ENCODE results near the gene ABHD5.

Gene ABHD5

DNA sequence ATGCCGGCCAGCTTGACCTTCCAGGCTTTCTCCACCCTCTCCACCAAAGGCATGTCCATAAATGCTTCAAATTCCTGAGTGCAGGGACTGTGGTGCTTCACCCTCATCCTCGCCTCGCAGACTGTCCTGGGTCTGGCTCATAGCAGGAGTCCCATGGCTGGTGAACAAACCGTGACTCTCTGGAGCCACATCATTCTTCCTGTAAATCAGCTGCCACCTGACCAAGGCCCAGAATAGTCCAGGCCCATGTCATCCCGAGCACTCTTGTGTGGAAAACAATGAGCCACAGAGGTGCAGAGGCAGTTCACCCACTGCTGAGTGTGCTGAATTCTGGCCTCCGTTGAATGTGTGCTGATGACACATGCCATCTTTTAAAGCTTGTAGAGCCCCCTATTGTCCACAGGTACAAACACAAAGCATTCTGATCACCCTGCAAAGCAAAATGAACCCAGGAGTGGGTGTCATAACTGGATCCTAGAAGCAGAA lies 68.6 kb downstream of the ABHD5 start:
- Histone ChIP-seq H4K20me1 (ENCODE audit: control insufficient read depth, insufficient read depth, low read depth, low read length) (no peaks in the 10 kb centered on the region), H3F3A (ENCODE audit: control insufficient read depth, insufficient read depth) (no peaks in the 10 kb centered on the region), H3K9me2 (replicated peaks; ENCODE audit: control insufficient read depth, low read length) (no peaks in the 10 kb centered on the region), H3K4me3 (ENCODE audit: low read length) (no peak overlapping the region), H3K79me2 (ENCODE audit: control insufficient read depth, low read length) (no peaks in the 10 kb centered on the region), H3K27me3 (ENCODE audit: control insufficient read depth, low read length) (peaks cover 11% of the 10 kb centered on the region; the same call in 1 of the 2 replicates), H3K4me1 (ENCODE audit: control insufficient read depth, low read length) (no peaks in the 10 kb centered on the region), H3K36me3 (ENCODE audit: control insufficient read depth, low read length) (no peaks in the 10 kb centered on the region), H3K27ac (ENCODE audit: low read depth, low read length) (no peak overlapping the region), H3K9me3 (ENCODE audit: control insufficient read depth, insufficient read depth, low read length) (no peaks in the 10 kb centered on the region), H3K4me2 (ENCODE audit: low read length) (no peak overlapping the region)
- no peak for TF ChIP-seq EZH2phosphoT487 (IDR thresholded peaks at IDR 0.05; ENCODE audit: borderline replicate concordance, low read length)
- TF ChIP-seq, protein P1, sequence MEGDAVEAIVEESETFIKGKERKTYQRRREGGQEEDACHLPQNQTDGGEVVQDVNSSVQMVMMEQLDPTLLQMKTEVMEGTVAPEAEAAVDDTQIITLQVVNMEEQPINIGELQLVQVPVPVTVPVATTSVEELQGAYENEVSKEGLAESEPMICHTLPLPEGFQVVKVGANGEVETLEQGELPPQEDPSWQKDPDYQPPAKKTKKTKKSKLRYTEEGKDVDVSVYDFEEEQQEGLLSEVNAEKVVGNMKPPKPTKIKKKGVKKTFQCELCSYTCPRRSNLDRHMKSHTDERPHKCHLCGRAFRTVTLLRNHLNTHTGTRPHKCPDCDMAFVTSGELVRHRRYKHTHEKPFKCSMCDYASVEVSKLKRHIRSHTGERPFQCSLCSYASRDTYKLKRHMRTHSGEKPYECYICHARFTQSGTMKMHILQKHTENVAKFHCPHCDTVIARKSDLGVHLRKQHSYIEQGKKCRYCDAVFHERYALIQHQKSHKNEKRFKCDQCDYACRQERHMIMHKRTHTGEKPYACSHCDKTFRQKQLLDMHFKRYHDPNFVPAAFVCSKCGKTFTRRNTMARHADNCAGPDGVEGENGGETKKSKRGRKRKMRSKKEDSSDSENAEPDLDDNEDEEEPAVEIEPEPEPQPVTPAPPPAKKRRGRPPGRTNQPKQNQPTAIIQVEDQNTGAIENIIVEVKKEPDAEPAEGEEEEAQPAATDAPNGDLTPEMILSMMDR (IDR thresholded peaks at IDR 0.05; ENCODE audit: low read depth, low read length, poor library complexity, severe bottlenecking) = peak; percentile 34

DNA sequence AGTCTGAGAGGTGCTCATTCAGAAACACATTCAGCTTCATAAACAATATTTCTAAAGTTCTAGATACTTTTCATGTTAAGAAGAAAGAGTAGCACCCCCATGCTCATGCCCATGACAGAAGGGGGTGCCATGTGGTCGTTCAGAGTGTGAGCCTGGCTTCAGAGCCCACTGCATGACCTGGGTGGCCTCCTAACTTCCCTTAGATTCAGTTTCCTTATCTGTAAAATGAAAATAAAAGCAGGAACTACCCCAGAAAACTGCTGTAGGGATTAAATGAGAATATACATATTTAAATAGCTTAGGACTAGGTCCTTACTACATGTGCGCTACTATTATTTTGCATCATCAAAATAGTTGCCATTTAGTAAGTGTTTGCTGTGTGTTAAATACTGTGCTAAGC lies 69.2 kb downstream of the ABHD5 start:
- H3F3A ChIP-seq (ENCODE audit: control insufficient read depth, insufficient read depth) = no peaks in the 10 kb centered on the region
- H3K4me2 ChIP-seq (ENCODE audit: low read length) = no peak overlapping the region
- H3K4me3 ChIP-seq (ENCODE audit: low read length) = no peak overlapping the region

DNA sequence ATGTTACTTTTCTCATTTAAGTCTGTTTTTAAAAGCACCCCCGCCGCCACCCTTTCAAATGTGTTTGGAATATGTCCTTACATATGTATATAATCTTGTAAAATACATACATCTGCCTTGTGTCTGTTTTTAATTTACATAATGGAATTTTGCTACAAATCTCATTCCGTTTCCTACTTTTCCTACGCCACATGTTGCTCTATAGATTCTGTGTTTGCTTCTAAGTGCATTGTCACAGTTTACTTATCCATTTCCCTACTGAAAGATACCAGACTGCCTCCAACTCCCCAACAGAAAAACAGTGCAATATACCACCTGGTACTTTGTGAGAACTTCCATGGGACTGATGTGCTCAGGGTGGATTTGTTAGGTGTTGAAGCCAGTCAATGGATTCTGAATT lies 70.2 kb downstream of the ABHD5 start:
- H3K4me2 ChIP-seq (ENCODE audit: low read length) = no peak overlapping the region
- no peaks in the 10 kb centered on the region for H3K79me2 ChIP-seq (ENCODE audit: control insufficient read depth, low read length)
- H3K36me3 ChIP-seq (ENCODE audit: control insufficient read depth, low read length) = no peaks in the 10 kb centered on the region
- H3K4me3 ChIP-seq (ENCODE audit: low read length) = no peak overlapping the region
- no peak overlapping the region for H3K27ac ChIP-seq (ENCODE audit: low read depth, low read length)
- H3K9me2 ChIP-seq (replicated peaks; ENCODE audit: control insufficient read depth, low read length) = no peaks in the 10 kb centered on the region
- H3K4me1 ChIP-seq (ENCODE audit: control insufficient read depth, low read length) = no peaks in the 10 kb centered on the region
- no peaks in the 10 kb centered on the region for H4K20me1 ChIP-seq (ENCODE audit: control insufficient read depth, insufficient read depth, low read depth, low read length)
- H3K27me3 ChIP-seq (ENCODE audit: control insufficient read depth, low read length) = peaks cover 6% of the 10 kb centered on the region; the same call in 1 of the 2 replicates
- TF ChIP-seq, protein P1 (IDR thresholded peaks at IDR 0.05; ENCODE audit: low read depth, low read length, poor library complexity, severe bottlenecking) = no peak
- no peak for TF ChIP-seq EZH2phosphoT487 (IDR thresholded peaks at IDR 0.05; ENCODE audit: borderline replicate concordance, low read length)
- no peaks in the 10 kb centered on the region for H3K9me3 ChIP-seq (ENCODE audit: control insufficient read depth, insufficient read depth, low read length)
- no peaks in the 10 kb centered on the region for H3F3A ChIP-seq (ENCODE audit: control insufficient read depth, insufficient read depth)

More for the DNA sequence above, 69.2 kb downstream of the ABHD5 start:
- no peaks in the 10 kb centered on the region for H4K20me1 ChIP-seq (ENCODE audit: control insufficient read depth, insufficient read depth, low read depth, low read length)
- peaks cover 10% of the 10 kb centered on the region; the same call in 1 of the 2 replicates for H3K27me3 ChIP-seq (ENCODE audit: control insufficient read depth, low read length)
- no peak for TF ChIP-seq EZH2phosphoT487 (IDR thresholded peaks at IDR 0.05; ENCODE audit: borderline replicate concordance, low read length)
- TF ChIP-seq, protein P1 (IDR thresholded peaks at IDR 0.05; ENCODE audit: low read depth, low read length, poor library complexity, severe bottlenecking) = no peak
- H3K9me3 ChIP-seq (ENCODE audit: control insufficient read depth, insufficient read depth, low read length) = no peaks in the 10 kb centered on the region
- no peaks in the 10 kb centered on the region for H3K4me1 ChIP-seq (ENCODE audit: control insufficient read depth, low read length)
- no peaks in the 10 kb centered on the region for H3K36me3 ChIP-seq (ENCODE audit: control insufficient read depth, low read length)
- H3K9me2 ChIP-seq (replicated peaks; ENCODE audit: control insufficient read depth, low read length) = no peaks in the 10 kb centered on the region
- no peaks in the 10 kb centered on the region for H3K79me2 ChIP-seq (ENCODE audit: control insufficient read depth, low read length)
- H3K27ac ChIP-seq (ENCODE audit: low read depth, low read length) = no peak overlapping the region
